BLaER1 (cell line): ENCODE measurements around the gene SYT7.

Source experiments
- H3K27ac ChIP-seq: shearing (Covaris generic); formaldehyde crosslinking; 2 replicates; pipeline ENCODE4 v1.8.1; 2022
- H3K27me3 ChIP-seq: shearing (Covaris generic); formaldehyde crosslinking; 2 replicates; pipeline ENCODE4 v1.8.1; 2022
- H3K36me3 ChIP-seq: shearing (Covaris generic); formaldehyde crosslinking; 2 replicates; pipeline ENCODE4 v1.8.1; 2022
- H3K4me1 ChIP-seq: shearing (Covaris generic); formaldehyde crosslinking; 2 replicates; pipeline ENCODE4 v1.8.1; 2022
- H3K4me2 ChIP-seq: shearing (Covaris generic); formaldehyde crosslinking; 2 replicates; pipeline ENCODE4 v1.8.1; 2022
- H3K4me3 ChIP-seq: shearing (Covaris generic); formaldehyde crosslinking; 2 replicates; pipeline ENCODE4 v1.8.1; 2022
- H3K9ac ChIP-seq: shearing (Covaris generic); formaldehyde crosslinking; 2 replicates; pipeline ENCODE4 v1.8.1; 2022
- H3K9me3 ChIP-seq: shearing (Covaris generic); formaldehyde crosslinking; 2 replicates; pipeline ENCODE4 v1.8.1; 2022
- H4K20me1 ChIP-seq: shearing (Covaris generic); formaldehyde crosslinking; 2 replicates; pipeline ENCODE4 v1.8.1; 2022
- Cebpa-rat ChIP-seq: shearing (Covaris generic); IDR thresholded peaks from 2 replicates; pipeline ENCODE4 v1.8.1; 2022

SYT7 gene

GRCh38 chr11:61503135-61503770, 77.6 kb downstream of the SYT7 start:
- Histone ChIP-seq H3K4me3 (no peak overlapping the region), H4K20me1 (peaks cover 12% of the 10 kb centered on the region), H3K27ac (no peak overlapping the region), H3K9me3 (no peaks in the 10 kb centered on the region), H3K9ac (no peak overlapping the region), H3K36me3 (no peaks in the 10 kb centered on the region), H3K4me2 (no peak overlapping the region), H3K27me3 (peaks cover 35% of the 10 kb centered on the region), H3K4me1 (peaks cover 13% of the 10 kb centered on the region)
- no peak for TF ChIP-seq Cebpa-rat

GRCh38 chr11:61502522-61502921, 78.4 kb downstream of the SYT7 start:
- H3K4me2 ChIP-seq, result no peak overlapping the region
- H3K9ac ChIP-seq, result no peak overlapping the region
- no peak overlapping the region for H3K4me3 ChIP-seq
- peaks cover 4% of the 10 kb centered on the region for H4K20me1 ChIP-seq
- H3K27me3 ChIP-seq, result peaks cover 27% of the 10 kb centered on the region
- no peak for TF ChIP-seq Cebpa-rat
- no peaks in the 10 kb centered on the region for H3K9me3 ChIP-seq
- H3K4me1 ChIP-seq, result peaks cover 6% of the 10 kb centered on the region; the same call in 1 of the 2 replicates
- no peaks in the 10 kb centered on the region for H3K36me3 ChIP-seq
- no peak overlapping the region for H3K27ac ChIP-seq

DNA sequence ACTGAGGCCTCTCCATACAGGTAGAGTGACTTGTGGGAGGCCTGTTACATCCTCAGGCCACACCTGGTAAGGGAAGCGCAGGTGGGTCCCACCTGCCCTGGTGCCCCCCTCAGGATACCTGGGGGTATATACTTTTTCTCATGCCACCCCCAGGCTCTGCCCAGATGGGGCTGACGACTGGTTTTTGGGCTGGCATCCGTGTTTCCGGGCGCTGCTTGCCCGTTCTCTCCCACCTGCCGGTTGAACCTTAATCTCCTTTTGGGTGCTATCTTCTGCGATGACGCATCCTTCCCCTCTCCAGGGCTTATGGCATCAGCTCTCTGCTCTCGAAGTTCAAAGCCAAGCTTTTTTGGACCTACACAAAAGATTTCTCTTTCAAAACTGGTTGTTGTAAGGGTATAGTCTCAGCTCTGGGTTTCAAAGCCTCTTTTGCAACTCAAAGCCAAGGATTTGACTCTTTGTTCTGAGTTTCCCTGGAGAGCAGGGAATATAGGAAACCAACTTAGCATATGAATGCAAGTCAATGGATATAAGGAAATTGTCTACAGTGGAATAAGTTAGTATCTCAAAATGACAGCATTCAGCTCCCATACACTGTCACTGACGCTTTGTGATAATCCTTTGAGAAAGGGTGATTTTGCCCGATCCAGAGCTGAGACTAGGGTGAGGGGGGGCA, 80.9 kb downstream of the SYT7 start:
- H3K27me3 ChIP-seq, result 0 out of 2 replicates have a peak, but pooled peaks cover 2% of the 10 kb centered on the region
- no peak overlapping the region for H3K4me2 ChIP-seq
- no peaks in the 10 kb centered on the region for H4K20me1 ChIP-seq
- no peak overlapping the region for H3K4me3 ChIP-seq
- 0 out of 2 replicates have a peak, but pooled peaks cover 4% of the 10 kb centered on the region for H3K4me1 ChIP-seq
- no peak overlapping the region for H3K27ac ChIP-seq
- H3K9me3 ChIP-seq, result no peaks in the 10 kb centered on the region
- no peaks in the 10 kb centered on the region for H3K36me3 ChIP-seq
- no peak overlapping the region for H3K9ac ChIP-seq
- no peak for TF ChIP-seq Cebpa-rat

DNA sequence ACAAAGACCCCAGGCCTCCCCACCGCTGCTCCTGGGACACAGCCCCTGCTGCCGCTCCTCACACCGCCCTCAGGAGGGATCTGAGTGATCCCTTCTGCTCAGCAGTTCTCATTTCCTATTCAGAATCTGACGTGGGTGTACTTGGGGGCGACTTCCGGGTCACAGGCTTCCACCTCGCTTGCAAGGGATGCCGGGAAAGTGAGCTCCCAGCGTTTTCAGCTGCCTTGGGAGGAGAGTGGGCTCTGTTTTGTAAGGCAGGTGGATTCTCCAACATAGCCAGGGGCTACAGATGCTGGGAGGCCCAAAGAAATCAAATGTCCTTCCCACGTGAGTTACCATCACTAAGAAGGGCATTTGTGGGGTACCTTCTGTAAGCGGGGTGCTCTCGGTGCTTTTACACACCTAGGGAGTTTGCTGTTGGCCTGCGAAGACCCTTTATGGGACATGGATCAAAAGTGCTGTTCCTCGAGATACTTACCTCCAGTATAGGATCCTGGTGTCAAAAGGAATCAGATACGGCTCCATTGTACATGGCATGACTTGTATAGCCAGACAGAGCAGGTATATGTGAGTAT, 82.0 kb downstream of the SYT7 start:
- Histone ChIP-seq H3K9me3 (no peaks in the 10 kb centered on the region), H3K4me3 (no peak overlapping the region), H3K9ac (no peak overlapping the region), H4K20me1 (no peaks in the 10 kb centered on the region), H3K4me1 (0 out of 2 replicates have a peak, but pooled peaks cover 4% of the 10 kb centered on the region), H3K36me3 (no peaks in the 10 kb centered on the region), H3K27me3 (no peaks in the 10 kb centered on the region), H3K27ac (no peak overlapping the region), H3K4me2 (no peak overlapping the region)
- TF ChIP-seq Cebpa-rat, result no peak

DNA sequence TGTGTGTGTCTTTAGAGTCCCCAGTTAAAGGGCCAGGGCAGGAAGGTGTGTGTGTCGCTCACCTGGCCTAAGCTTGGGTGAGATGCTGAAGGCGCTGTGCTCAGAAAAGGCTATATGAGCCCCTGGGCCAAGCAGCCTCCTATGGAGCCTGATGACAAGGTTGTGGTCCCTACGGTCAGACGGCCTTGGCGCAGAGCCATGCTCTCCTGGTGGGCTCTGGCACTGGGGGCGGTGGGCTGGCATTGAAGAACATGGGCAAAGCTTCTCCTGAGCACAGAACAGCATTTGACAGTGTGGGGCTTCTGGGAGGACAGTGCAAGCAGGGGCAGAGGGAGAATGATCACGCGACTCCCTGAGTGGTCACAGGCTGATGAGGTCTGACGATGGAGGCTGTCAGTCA, 83.0 kb downstream of the SYT7 start:
- Histone ChIP-seq H3K4me1 (0 out of 2 replicates have a peak, but pooled peaks cover 4% of the 10 kb centered on the region), H3K27ac (no peak overlapping the region), H3K4me3 (no peak overlapping the region), H3K9me3 (no peaks in the 10 kb centered on the region), H4K20me1 (no peaks in the 10 kb centered on the region), H3K27me3 (no peaks in the 10 kb centered on the region), H3K36me3 (no peaks in the 10 kb centered on the region), H3K9ac (no peak overlapping the region), H3K4me2 (no peak overlapping the region)
- no peak for TF ChIP-seq Cebpa-rat

DNA sequence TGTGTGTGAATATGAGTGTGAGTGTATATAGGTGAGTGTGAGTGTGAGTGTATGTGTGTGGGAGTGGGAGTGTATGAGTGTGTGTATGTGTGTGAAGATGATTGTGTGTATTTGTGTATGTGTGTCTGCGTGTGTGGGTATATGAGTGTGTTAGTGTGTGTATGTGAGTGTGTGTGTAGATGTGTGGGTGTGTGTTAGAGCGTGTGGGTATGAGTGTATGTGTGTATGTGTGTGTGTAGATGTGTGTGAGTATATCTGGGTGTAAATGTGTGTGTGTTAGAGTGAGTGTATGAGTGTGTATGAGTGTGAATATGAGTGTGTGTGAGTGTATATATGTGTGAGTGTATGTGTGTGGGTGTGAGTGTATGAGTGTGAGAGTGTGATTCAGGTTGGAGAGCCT, 83.4 kb downstream of the SYT7 start:
- no peaks in the 10 kb centered on the region for H3K36me3 ChIP-seq
- H3K4me3 ChIP-seq, result no peak overlapping the region
- no peak overlapping the region for H3K4me2 ChIP-seq
- no peak overlapping the region for H3K27ac ChIP-seq
- no peaks in the 10 kb centered on the region for H3K27me3 ChIP-seq
- H3K4me1 ChIP-seq, result 0 out of 2 replicates have a peak, but pooled peaks cover 4% of the 10 kb centered on the region
- no peak for TF ChIP-seq Cebpa-rat
- no peak overlapping the region for H3K9ac ChIP-seq
- no peaks in the 10 kb centered on the region for H4K20me1 ChIP-seq
- no peaks in the 10 kb centered on the region for H3K9me3 ChIP-seq

DNA sequence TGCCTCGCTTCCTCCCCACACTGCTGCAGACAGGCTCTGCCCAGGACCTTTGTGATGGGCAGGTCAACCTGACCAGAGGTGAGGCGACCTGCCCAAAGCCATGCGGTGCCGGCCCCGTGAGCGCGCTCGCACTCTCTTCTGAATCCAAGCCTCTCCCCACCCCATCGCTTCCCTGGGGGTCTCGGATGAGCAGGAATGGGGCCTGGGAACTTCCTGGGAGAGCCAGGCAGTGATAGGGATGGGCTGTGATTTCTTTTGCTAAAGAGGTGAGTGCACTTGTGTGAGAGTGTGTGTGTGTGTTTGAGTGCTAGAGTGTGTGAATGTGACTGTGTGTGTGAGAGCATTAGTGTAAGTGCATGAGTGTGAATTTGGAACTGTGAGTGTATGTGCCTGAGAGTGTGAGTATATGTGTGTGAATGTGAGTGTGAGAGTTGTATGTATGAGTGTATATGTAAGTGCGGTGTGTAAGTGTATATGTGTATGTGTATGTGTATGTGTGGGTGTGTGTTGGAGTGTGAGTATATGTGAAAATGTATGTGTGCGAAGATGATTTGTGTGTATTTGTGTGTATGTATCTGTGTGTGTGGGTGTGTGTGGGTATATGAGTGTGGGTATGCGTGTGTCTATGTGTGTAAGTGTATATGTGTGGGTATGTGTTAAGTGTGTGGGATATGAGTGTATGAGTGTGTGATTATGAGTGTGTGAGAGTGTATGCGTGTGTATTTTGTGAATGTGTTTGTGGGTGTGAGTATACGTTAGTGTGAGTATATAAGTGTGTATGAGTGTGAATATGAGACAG, 84.1 kb downstream of the SYT7 start:
- TF ChIP-seq Cebpa-rat, result no peak
- Histone ChIP-seq H3K36me3 (no peaks in the 10 kb centered on the region), H3K27ac (no peak overlapping the region)

DNA sequence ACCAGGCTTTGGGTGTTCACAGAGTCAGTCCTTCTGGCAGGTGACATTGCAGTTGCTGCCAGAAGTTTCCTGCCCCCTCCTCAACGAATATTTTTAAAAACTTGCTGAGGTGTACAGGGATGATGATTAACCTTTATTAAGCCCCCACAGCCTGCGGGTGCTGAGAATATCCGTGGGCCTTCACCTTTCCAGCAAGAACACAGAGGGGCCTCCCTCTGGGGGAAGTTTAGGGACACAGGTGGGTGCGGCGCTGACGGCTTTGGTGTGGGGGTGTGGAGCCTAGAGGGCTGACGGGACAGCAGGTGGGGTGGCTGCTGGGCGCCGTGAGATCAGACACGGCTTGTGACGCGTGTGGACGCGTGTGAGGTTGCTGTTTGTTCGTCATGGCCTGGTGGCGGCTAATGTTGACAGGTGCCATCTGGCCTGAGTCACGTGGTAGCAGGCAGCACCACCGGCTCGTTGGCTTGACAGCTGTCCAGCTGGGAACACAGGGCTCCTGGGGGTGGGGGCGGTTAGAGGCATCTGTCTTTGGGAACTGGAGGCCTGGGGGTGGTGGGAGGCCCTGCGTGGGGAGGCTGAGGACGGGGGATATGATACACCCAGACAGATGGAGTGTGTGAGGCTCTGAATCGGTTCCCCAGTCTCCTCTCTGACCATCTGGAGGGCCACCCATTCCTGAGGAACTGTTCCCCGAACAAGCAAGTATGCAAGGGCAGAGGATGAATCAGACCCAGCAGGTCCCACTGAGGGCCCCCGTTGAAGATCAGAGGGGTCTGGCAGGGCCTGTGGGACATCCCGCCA, 84.9 kb downstream of the SYT7 start:
- Histone ChIP-seq H3K4me3 (no peak overlapping the region), H4K20me1 (no peaks in the 10 kb centered on the region), H3K9me3 (no peaks in the 10 kb centered on the region), H3K4me2 (no peak overlapping the region), H3K27me3 (no peaks in the 10 kb centered on the region), H3K36me3 (no peaks in the 10 kb centered on the region), H3K27ac (no peak overlapping the region), H3K4me1 (peaks cover 11% of the 10 kb centered on the region), H3K9ac (no peak overlapping the region)
- no peak for TF ChIP-seq Cebpa-rat

More for the DNA sequence above, 84.1 kb downstream of the SYT7 start:
- Histone ChIP-seq H3K9ac (no peak overlapping the region), H4K20me1 (no peaks in the 10 kb centered on the region), H3K4me1 (0 out of 2 replicates have a peak, but pooled peaks cover 4% of the 10 kb centered on the region), H3K27me3 (no peaks in the 10 kb centered on the region), H3K4me2 (no peak overlapping the region), H3K9me3 (no peaks in the 10 kb centered on the region), H3K4me3 (no peak overlapping the region)

DNA sequence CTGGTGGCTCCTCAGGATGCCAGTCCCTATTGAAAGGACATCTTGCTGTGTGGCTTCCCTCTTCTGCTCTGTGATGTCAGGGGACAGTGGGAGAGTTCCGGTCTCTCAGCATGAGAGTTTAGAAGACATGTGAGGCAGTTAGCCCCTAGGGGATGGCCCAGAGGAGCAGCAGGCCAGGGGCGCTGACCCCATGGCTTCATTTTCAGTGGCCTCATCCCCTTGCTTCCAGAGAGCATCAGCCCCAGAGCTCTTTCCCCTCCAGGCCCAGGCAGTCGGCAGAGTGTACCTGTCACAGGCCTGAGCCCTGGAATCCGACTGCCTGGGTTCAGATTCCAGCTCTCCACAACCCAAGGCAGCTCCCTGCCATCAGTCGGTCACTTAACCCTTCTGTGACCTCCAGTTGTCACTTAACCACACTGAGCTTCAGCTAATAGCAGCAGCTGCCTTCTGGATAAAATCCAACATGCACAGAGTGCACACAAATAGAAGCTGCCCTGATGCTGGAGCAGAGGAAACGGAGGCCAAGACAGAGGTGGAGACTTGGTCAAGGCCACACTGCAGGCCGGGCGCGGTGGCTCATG, 86.4 kb downstream of the SYT7 start:
- no peaks in the 10 kb centered on the region for H4K20me1 ChIP-seq
- H3K27ac ChIP-seq, result no peak overlapping the region
- H3K9ac ChIP-seq, result no peak overlapping the region
- TF ChIP-seq Cebpa-rat, result no peak
- no peaks in the 10 kb centered on the region for H3K27me3 ChIP-seq
- no peaks in the 10 kb centered on the region for H3K9me3 ChIP-seq
- peaks cover 27% of the 10 kb centered on the region for H3K4me1 ChIP-seq
- no peaks in the 10 kb centered on the region for H3K36me3 ChIP-seq
- no peak overlapping the region for H3K4me3 ChIP-seq
- no peak overlapping the region for H3K4me2 ChIP-seq
